Fibroblast of the aortic adventitia (primary cell): ENCODE measurements around the gene HS6ST1. TPM values are rescaled to one million over a fixed set of nuclear protein-coding genes. Genes with fewer than 3 reads are reported as not detected.

ENCODE experiments used
- DNase-seq: peaks from one replicate; pipeline ENCODE4 v3.0.0-alpha.2; 2010; ENCODE audit warnings: low read depth
- H3K4me3 ChIP-seq: 2 replicates; pipeline ENCODE4 v1.5.1; 2011; ENCODE audit warnings: low read depth, mild to moderate bottlenecking, control low read depth, low read length, moderate library complexity
- total RNA-seq: library from RNA; depleted of rRNA; stranded (reverse); fragments of >200 nt; gene quantifications from 2 replicates; pipeline ENCODE4 v1.2.3, GENCODE V29; 2012; ENCODE audit warnings: low replicate concordance
- TF ChIP-seq, protein P1 (sequence below): IDR thresholded peaks from 2 replicates; pipeline ENCODE4 v1.5.1; 2011; ENCODE audit warnings: mild to moderate bottlenecking, low read length, control low read depth, inconsistent platforms; ENCODE audit not compliant: insufficient read depth

Gene HS6ST1
- total RNA-seq, 1 donor: 10.6 TPM

DNA sequence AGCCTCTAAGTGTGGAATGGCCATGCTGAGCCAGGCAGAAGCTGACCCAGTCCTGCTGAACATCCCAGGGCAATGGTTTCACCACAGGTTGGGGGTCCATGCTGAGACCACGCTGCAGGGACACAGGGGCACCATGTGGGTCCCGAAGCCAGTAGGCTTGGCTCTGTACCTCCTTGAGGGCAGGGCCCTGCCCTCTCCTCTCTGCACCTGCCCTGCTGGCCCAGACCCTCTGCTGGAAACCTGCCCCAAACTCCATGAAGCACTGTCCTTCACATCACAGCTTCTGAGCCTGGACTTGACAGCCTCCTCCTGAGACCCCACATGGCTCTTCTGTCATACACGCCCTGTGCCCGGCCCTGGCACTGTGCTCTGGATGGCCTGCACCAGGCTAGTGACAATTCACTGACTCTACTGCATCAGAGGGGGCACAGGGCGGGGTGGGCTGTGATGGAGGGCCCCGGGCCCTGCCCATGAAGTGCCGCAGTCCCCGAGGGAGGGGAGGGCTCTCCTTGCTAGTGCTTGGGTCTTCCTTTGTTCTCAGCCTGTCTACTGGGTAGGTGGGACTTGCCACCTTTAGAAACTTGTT, 24.7 kb downstream of the HS6ST1 start:
- DNase-seq: no peak
- TF ChIP-seq, protein P1, sequence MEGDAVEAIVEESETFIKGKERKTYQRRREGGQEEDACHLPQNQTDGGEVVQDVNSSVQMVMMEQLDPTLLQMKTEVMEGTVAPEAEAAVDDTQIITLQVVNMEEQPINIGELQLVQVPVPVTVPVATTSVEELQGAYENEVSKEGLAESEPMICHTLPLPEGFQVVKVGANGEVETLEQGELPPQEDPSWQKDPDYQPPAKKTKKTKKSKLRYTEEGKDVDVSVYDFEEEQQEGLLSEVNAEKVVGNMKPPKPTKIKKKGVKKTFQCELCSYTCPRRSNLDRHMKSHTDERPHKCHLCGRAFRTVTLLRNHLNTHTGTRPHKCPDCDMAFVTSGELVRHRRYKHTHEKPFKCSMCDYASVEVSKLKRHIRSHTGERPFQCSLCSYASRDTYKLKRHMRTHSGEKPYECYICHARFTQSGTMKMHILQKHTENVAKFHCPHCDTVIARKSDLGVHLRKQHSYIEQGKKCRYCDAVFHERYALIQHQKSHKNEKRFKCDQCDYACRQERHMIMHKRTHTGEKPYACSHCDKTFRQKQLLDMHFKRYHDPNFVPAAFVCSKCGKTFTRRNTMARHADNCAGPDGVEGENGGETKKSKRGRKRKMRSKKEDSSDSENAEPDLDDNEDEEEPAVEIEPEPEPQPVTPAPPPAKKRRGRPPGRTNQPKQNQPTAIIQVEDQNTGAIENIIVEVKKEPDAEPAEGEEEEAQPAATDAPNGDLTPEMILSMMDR: no peak
- H3K4me3 ChIP-seq: no peak overlapping the region

- TF ChIP-seq, protein P1: no peak
- no peak for DNase-seq
- H3K4me3 ChIP-seq: no peak overlapping the region
Measured at GRCh38 chr2:128293426-128293755, 25.3 kb downstream of the HS6ST1 start.

- TF ChIP-seq, protein P1: no peak
- no peak for DNase-seq
Measured at GRCh38 chr2:128292599-128293425, 25.9 kb downstream of the HS6ST1 start.

DNA sequence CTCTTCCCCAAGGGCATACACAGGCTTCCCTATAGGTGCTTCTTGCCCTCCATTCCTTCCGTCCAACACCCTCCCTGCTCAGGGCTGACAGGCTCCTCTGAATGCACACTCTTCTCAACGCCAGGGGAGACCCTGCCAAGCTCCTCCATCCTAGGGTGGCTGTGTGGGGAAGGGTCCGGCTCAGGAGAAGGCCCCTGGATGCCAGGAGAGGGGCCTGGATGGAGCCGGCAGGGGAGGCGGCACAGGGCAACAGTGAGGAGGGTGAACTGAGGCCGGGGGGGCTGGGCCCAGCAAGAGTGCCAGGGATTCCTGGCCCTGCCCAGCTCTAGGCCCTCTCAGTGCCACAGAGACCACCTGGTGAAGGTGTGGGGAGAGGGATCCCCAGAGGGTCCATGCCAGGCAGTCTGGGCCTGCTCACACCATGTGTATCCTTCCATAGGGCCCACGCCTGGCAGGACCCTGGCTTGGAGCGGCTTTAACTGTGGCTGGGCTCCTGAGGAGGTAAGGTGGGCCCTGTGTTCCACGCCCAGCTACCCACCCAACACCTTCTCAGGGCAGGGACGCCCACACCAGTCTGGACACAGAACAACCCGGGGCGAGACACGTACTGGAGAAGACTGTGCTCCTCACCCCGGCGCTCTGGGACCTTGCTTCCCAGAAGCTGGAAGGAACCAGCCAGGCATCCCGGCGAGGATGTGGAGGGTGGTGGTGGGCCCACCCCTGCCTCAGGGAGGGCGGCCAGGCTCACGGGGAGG, 26.6 kb downstream of the HS6ST1 start:
- TF ChIP-seq, protein P1: no peak
- no peak overlapping the region for H3K4me3 ChIP-seq
- no peak for DNase-seq

More at GRCh38 chr2:128292599-128293425, 25.9 kb downstream of the HS6ST1 start:
- H3K4me3 ChIP-seq: no peak overlapping the region

- TF ChIP-seq, protein P1: no peak
- no peak for DNase-seq
- no peak overlapping the region for H3K4me3 ChIP-seq
Measured at GRCh38 chr2:128291161-128291843, 27.4 kb downstream of the HS6ST1 start.

DNA sequence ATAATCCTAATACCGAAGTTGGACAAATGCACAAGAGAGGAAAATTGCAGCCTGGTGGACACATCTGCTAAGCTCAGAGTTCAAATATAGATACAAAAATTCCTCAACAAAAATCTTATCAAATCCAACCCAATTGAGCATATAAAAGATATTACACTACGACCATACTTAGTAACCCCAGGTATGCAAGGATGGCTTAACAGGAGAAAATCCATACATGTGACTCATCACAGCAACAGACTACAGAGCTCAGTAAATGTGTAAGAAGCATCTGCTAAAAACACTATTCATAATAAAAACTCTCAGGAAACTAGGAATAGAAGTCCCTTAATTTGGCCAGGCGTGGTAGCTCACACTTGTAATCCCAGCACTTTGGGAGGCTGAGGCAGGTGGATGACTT, 28.3 kb downstream of the HS6ST1 start:
- H3K4me3 ChIP-seq: no peak overlapping the region
- TF ChIP-seq, protein P1: no peak
- DNase-seq: no peak
